GM18868 (cell line): ENCODE measurements around the gene CRADD.
"Not testable (repeated sequence)": the region's sequence is repeated elsewhere in the genome, so short reads cannot be mapped to it uniquely, and the experiment has no call there.

ENCODE experiments used
- ATAC-seq: cut with Tn5 transposase; IDR thresholded peaks from one replicate; pipeline ENCODE4 v1.9.1; 2021; ENCODE audit warnings: mild to moderate bottlenecking, moderate library complexity; ENCODE audit not compliant: unreplicated experiment

CRADD gene

GRCh38 chr12:93918900-93919299, 241.7 kb downstream of the CRADD start:
- no peak for ATAC-seq

GRCh38 chr12:93921521-93921920, 244.3 kb downstream of the CRADD start:
- no peak for ATAC-seq

GRCh38 chr12:93922583-93923006, 245.4 kb downstream of the CRADD start:
- ATAC-seq = no peak

- no peak for ATAC-seq
Observed at GRCh38 chr12:93924367-93924766, 247.2 kb downstream of the CRADD start.

GRCh38 chr12:93925585-93926205, 248.5 kb downstream of the CRADD start:
- ATAC-seq = no peak

GRCh38 chr12:93926237-93926636, 249.1 kb downstream of the CRADD start:
- no peak for ATAC-seq

- not testable (repeated sequence) for ATAC-seq
Observed at GRCh38 chr12:93929081-93929480, 251.9 kb downstream of the CRADD start.

- ATAC-seq = no peak
Observed at GRCh38 chr12:93937812-93938211, 260.6 kb downstream of the CRADD start.

- no peak for ATAC-seq
Observed at GRCh38 chr12:93938317-93938716, 261.1 kb downstream of the CRADD start.

GRCh38 chr12:93938931-93939330, 261.8 kb downstream of the CRADD start:
- no peak for ATAC-seq

- ATAC-seq = no peak
Observed at GRCh38 chr12:93939641-93940325, 262.6 kb downstream of the CRADD start.

GRCh38 chr12:93943780-93944179, 266.6 kb downstream of the CRADD start:
- ATAC-seq = no peak

GRCh38 chr12:93944201-93944600, 267.0 kb downstream of the CRADD start:
- no peak for ATAC-seq
